Stimulated activated CD8-positive, alpha-beta memory T cell treated with anti-CD3 and anti-CD28 coated beads, Interleukin-4, amount 100 ng/mL, for 48 hours (primary cell): Measurements from ENCODE around the gene TPBG.

ENCODE experiments used
- DNase-seq: peaks from one replicate; pipeline ENCODE4 v3.0.0-alpha.2; 2020

Gene TPBG, protein sequence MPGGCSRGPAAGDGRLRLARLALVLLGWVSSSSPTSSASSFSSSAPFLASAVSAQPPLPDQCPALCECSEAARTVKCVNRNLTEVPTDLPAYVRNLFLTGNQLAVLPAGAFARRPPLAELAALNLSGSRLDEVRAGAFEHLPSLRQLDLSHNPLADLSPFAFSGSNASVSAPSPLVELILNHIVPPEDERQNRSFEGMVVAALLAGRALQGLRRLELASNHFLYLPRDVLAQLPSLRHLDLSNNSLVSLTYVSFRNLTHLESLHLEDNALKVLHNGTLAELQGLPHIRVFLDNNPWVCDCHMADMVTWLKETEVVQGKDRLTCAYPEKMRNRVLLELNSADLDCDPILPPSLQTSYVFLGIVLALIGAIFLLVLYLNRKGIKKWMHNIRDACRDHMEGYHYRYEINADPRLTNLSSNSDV

DNA sequence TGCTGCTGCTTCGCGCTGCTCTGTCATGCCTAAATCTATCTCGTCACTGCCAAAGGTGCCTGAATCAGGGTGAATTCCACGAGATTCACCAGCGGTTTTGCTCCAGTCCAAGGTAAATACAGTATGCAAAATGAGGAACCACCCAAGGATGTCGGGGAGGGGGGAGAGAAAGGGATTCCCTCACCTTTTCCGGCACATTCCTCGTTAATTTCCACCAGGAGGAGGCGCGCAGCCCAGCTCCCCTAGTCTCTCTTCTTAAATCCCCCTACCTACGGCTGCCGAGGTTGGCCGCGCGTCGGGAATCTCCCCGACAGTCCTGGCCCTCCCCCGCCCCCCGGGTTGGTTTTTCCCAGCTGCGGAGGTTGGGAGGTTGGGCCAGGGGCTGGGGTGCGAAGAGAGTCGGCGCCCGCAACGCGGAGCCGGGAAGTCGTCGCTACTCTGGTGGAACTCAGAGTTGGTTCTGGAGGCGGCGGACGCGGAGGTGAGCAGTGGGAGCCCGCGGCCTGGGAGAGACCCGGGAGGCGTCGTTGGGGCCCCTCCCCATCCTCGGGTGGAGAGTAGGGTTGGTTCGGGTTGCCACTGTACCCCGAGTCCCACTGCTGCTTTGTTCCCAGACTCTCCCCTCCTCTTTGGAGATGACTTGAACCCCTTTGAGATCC is at the start of gene TPBG:
TPBG (plus strand) TSS at position 390 of the 659 bp plus-strand sequence. CDS start 1,145 bp downstream, outside the sequence.
- DNase-seq: peak; percentile 27

DNA sequence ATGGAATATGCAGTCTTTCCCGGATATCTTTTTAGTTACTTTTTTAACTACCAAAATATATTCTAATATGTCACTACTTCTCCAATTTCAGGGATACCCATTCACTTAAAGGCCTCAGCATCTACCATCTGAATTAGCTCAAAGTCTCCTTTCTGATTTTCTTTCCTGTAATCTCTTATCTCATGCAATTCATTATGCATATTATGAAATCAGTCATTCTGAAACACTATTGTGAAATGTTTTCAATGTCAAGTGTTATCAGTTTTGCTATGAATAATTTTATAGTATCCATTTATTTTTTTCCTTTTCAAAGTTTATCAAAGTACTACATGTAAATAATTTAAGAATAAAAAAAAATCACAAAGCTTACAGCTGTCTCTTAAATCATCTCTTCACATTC is 41.2 kb upstream of the TPBG start:
- no peak for DNase-seq

DNA sequence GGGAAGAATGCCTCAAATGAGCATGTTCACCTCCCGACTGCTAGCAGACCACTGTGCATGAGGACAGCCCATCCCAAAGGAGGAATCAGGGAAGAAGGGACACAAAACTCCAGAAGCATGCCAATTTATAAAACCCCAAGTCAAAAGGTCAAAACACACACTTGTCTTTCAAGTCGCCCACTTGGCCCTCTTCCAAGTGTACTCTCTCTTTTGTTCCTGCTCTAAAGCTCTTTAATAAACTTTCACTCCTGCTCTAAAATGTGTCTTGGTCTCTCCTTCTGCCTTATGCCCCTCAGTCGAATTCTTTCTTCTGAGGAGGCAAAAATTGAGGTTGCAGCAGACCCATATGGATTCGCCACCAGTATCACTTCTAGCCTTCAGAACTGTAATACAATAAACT is 33.9 kb upstream of the TPBG start:
- no peak for DNase-seq

DNA sequence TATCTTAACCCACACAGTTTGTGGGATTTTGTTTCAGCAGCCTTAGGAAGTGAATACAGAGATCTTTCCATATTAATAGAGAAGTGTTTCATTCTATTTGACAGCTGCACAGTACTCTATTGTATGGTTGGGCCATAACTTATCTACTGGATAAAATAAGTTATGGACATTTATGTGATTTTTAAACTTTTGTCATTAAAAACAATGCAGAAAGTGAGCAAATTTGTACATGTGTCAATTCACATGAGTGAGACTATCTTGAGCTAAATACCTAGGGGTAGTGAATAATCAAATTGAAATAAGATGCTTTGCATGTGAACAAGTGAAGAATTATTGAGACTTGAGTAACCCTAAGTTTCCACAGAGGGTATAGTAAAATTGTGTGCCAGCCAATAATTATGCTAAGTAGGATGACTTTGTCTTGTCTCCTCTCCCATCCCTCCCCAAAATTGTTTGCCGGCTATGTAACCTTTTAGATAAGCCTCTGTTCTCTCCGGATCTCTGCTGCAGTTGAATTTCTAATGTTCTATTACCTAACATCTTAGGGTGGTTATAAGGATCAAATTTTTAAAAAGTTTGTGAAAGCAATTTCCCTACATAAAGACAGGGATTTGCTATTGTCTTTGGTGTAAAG is 33.3 kb upstream of the TPBG start:
- no peak for DNase-seq

DNA sequence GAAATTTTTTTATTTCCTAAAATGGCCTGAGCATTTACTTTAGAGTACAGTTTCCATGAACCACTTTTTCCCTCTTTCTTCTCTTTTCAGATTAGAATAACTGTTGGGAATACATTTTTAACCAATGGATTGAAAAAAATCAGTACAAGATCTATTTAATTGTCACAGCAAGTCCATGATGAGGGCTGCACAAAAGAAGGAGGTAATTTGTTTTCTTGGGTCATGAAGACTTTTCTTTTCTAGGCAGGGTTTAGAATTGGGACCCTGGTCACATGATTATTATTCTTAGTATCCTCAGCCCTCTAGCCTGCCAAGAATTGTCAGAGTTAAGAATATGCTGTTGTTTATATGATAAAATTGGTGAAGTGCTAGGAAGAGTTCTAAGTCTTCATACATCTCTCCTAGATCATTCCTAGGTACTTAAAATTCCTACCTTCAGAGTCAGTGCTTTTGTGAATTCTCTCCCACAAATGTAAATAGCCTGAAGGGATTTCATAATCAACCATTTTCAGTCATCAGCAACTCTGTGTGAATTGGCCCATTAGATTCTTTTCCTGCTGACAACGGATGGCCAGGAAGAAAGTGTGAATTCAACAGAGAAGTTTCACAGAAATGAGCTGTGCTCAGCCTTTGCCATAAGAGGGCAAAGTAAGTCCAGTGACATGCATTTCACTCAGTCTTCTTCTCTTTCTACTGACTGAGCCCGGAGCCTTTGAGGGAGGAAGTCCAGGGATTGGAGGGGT is 32.4 kb upstream of the TPBG start:
- DNase-seq: no peak

DNA sequence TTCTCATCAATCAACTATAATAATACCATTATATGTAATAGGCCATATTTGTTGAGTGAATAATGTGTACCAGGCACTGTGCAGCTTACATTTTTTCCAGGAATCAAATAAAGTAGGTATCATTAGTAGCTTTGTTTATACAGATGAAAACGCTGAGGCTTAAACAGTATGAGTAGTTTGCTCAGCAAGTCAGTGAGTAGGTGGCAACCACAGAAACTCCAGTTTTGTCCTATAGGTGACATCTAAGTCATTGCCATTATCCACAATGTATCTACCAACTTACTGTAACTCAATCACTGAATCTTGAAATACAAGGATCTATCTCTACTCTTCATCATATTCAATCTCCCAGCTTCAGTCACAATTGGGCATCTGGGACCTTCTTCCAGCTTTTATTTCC is 29.8 kb upstream of the TPBG start:
- no peak for DNase-seq

DNA sequence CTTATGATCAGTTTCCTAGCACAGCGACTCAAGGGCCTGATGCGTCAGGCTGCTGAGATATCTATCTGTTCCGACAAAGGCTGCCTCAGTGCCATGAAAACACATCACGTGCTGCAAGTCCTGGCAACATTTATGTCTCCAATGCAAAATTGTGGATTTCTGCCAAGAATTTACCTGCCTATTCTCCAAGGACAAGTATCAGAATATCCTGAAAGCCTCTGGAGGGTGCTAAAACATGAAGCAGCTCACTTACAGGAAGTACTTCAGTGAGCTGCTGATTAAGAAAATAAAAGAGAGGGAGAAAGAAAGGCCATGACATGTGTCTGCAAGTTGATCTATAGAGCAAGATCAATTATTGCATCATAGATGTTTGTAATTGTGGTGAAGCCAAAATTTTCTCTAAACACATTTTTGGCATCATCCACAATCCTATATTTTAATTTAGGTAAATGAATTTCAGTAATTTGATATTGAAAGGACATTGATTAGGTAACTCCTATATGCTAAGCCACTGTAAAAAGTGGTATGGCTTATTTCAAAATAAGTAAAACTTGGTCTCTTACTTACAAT is 25.8 kb upstream of the TPBG start:
- DNase-seq: no peak

DNA sequence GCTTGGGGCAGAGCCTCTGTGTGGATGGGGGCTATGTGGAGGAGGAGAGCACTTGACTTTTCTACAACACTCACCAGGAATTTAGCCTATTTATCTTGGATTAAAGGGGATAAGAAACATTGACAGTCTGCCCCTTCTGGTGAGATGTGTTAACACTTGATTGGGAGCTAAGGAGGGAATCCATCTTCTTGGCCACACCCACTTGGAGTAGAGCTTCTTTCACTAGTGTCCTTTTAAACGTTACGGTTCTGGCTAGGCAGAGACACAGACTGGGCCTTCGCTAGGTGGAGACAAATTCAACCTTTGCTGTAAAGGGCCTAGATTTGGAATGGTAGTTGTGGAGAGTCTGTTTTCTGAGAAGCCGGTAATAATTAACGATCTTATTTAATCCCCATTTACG is 15.5 kb upstream of the TPBG start:
- DNase-seq: no peak

DNA sequence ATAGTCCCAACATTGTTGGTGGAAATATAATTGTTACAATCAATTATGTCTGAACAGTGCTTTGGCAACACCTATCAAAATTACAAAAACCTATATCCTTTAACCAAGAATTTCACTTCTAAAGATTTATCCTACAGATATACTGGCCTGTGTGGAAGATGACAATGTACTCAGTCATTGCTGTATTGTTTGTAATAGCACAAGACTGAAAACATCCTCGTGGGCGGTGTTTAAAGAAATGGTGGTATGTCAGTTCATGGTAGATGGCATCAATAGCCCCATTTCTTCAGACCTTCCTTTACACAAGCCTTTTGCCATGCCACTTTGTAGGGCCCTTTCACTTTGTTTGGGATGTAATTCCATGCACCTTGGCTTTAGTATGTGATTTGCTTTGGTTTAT is 9.8 kb upstream of the TPBG start:
- DNase-seq: no peak

DNA sequence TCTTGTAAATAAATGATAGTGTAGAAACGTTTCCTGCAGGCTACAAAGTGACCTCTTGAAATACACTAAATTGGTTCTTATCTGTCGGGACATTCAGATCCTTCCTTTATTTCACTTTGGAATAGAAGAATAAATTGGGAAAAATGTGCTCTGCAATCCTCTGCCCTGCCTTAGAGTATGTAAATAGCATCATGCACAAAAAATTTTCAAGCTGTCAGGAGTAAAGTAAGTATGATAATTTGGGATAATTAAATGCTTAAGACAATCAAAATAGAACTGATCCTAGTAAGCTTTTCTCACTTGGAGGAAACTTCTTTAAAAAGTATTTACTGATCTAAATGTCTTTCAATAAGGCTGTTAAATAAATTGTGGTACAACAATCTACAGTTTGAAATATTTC is 3.1 kb upstream of the TPBG start:
- no peak for DNase-seq

DNA sequence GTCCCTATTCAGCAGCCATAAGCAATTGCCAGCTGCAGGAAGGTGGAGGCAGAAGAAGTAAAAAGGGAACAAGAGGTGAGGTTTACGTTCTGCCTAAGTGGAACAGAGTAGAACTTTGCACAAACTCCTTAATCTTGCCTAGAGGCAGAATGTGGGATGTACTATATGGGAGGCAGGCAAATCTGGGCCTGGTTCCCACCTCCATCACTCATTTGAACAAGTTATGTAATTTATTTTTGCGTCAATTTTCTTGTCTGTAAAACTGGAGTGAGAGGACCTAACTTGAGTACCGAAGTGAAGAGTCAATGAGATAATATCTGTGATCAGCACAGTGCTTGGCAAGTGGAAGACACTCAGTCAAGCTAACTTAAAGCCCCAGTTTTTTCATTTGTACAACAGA is 2.0 kb upstream of the TPBG start:
- no peak for DNase-seq

DNA sequence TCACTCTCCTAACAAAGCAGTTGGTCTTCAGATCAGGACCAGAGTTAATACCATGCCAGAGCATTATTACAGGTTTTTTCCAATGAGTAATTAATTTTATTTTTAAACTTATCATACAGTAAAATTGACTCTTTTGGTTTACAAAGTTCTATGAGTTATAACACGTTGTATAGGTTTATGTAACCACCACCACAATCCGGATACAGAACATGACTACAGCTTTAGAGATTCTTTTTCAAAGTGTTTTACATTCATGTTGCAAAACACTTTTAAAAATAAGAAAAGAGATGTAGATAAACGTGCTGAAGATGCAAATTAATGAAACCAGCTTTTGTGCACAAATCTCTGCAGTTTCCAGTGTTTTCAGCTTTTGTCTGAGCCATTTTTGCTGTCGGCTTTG is 1.5 kb upstream of the TPBG start:
- DNase-seq: no peak

DNA sequence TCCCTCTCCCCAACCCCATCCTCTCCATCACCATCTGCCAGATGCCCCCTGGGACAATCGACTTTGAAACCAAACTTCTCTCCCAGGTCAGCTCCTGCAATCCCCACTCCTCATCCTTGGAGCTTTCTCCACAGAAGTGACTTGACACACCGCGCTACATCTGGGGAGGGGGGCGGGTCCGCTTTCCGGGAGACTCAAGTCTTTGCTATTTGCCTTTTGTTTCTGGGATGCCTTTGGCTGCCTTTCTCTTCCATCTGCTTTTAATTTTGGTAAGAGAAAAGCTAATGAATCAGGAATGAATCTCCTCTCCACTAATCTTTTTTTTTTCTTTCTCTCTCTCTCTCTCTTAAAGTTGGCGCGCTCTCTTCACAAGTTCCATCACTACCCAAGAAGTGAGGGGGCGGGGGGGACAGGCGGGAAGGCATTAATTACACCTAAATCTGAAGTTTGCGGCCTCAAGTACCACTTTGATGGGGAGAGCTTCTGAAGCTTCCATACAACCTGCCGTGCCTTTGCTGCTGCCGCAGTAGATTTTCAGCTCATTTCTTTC is 664 bp upstream of the TPBG start:
- DNase-seq: no peak

DNA sequence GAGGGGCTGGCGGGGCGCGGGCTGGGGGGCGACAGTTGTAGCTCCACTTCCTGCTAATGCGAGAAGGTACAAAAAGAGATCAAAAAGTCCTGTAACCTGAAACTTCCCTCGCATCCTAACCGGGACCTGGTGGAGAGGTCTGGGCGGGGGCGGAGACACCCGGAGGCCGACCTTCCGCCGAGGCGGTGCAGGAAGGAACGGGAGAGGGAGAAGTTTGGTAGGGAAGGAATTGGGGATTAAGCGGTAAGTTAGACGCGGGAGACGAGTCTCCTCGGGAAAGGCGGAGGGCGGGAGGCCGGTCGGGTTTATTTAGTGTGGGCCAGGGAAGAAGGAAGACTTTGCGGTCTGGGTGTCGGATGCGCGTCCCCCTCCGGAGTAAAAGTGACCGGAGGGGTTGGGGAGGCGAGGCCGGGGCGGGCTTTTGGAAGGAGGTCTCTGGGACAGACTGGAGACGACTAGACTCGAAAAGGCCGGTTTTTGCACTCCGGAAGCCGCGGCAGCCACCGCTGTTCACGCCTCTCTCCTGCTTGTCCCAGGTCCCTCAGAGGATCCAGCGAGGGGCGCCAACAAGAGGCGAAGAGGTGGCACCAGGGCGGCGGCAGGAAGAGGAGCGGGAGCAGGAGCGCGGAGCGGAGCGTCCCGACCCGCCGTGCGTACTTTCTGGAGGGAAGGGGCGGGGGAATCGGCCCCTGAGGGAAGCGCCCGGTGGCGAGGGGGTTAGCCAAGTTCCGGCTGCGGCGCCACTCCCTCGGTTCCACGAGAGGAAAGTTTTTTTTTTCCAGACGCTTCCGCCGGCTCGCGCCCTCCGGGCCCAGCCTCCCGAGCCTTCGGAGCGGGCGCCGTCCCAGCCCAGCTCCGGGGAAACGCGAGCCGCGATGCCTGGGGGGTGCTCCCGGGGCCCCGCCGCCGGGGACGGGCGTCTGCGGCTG is 734 bp downstream of the TPBG start:
- peak; percentile 33 for DNase-seq

DNA sequence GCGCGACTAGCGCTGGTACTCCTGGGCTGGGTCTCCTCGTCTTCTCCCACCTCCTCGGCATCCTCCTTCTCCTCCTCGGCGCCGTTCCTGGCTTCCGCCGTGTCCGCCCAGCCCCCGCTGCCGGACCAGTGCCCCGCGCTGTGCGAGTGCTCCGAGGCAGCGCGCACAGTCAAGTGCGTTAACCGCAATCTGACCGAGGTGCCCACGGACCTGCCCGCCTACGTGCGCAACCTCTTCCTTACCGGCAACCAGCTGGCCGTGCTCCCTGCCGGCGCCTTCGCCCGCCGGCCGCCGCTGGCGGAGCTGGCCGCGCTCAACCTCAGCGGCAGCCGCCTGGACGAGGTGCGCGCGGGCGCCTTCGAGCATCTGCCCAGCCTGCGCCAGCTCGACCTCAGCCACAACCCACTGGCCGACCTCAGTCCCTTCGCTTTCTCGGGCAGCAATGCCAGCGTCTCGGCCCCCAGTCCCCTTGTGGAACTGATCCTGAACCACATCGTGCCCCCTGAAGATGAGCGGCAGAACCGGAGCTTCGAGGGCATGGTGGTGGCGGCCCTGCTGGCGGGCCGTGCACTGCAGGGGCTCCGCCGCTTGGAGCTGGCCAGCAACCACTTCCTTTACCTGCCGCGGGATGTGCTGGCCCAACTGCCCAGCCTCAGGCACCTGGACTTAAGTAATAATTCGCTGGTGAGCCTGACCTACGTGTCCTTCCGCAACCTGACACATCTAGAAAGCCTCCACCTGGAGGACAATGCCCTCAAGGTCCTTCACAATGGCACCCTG is 1.6 kb downstream of the TPBG start:
- peak; percentile 31 for DNase-seq

DNA sequence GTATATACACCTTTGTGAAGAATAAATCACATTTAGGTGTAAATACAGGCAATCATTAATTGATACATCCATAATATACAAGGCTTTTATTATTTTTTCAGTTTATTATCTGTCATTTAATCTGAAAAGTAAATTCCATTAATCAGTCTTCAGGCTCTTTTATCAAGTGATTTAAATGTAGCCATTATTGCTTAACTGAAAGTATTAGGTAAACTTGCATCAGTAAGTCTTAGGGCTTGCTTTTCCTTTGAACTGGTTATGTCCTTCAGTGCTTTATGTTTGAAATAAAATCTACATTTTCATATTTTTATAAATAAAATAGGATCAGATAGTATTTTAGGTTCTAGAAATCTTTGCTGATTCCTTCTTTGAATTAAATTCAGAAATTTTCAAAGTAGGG is 4.1 kb downstream of the TPBG start:
- no peak for DNase-seq

DNA sequence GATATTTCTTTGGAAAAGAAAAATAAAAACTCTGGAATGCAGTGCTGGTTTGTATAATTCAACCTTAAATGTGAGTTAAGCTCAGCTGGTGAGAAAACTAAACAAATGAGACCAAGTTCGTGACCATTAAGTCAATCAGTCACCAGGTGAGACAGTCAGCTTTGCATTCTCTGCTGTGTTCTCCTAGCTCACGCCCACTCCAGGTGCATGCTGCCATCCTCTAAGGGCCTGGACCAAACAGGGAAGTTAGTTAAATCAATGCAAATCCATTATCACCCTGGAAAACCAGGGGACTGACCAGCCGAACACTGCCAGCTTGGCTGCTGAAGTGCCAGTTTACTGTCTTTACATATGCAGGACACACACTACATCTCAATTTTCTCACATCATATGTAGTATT is 7.2 kb downstream of the TPBG start:
- no peak for DNase-seq

DNA sequence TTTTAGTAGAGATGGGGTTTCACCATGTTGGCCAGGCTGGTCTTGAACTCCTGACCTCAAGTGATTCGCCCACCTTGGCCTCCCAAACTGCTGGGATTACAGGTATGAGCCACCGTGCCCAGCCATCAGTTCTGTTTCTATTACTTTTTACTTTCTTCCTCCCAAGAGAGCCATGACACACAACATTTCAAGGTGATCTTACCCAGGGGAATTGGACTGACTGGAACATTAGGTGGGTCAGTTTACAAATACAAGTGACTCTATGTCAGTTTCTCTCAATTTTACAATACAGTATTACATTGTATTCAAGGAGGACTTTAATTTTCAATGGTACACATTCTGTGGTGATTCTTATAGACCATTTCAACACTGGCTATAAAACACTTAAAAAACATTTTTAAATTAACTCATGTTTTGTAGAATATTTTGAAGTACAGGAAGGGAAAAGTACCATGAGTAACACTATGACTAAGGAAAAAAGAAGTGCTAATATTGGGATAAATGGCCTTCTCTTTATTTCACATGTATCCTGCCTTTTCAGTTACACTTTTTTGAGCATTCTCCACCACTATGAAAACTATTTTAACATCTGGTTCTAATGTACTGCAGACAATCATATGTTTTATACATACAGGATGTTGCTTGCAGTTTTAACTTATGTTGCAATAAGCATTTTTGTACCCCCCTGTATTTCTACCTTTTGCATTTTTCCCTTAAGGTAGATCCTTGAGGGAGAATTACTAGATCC is 8.4 kb downstream of the TPBG start:
- no peak for DNase-seq

DNA sequence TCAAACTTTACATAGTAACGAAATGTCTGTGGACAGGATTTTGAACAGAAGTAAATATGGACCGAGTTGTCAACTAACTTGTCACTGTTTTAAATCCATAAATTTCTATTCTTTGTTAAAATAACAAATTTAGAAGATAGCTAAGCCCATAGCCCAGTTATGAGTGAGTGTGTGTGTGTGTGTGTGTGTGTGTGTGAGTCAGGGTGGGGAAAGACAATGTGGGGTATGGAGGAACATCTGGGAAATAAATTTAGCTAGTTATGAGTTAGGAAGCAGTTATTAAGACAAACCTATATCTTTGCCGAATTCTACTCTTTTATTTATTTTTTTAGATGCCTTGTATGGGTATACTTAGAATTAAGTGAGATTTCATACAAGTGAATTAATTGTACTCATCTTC is 9.0 kb downstream of the TPBG start:
- DNase-seq: no peak

DNA sequence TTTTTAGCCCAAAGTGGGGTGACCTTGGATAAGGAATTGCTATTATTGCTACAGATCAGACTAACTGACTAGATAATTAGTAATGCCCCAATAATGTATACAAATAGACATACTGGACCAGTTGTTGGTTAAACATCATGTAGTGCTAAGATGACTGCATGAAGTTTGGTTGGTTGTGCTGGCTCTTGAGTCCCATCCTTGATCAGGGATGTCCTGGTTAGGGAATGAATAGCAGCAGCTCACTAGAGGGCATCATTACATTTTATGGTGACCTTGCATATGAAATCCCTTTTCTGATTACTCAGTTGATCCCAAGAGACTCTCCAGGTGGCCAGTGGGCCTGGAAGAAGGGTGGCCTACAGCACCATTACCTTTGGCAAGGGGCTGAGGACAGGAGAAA is 10.9 kb downstream of the TPBG start:
- no peak for DNase-seq
